Upper lobe of left lung (tissue), 4 donors: ENCODE results near the gene PTPRN2.

ENCODE experiments used
- POLR2A ChIP-seq, 4 donors: fragments of 450-650 bp; IDR thresholded peaks; one replicate each; pipeline ENCODE4 v1.5.1; 2016 to 2017; ENCODE audit warnings: antibody characterized with exemption in 4 of 4, mild to moderate bottlenecking in 2 of 4
- POLR2AphosphoS5 ChIP-seq, 2 donors: sonication (generic); formaldehyde crosslinking; IDR thresholded peaks; one replicate each; pipeline ENCODE4 v1.5.1; 2017; ENCODE audit warnings: antibody characterized with exemption in 2 of 2
- TF ChIP-seq, protein P1 (sequence below), 6 experiments: fragments of 450-650 bp in 4 of 6; fragments of 200-600 bp in 2 of 6; sonication (generic) in 2 of 6; IDR thresholded peaks; one replicate each; pipeline ENCODE4 v1.5.1; 2016 to 2019; ENCODE audit warnings: antibody characterized with exemption in 6 of 6

GRCh38 chr7:158050978-158051651 is 536.5 kb downstream of the PTPRN2 start:
- TF ChIP-seq, protein P1, sequence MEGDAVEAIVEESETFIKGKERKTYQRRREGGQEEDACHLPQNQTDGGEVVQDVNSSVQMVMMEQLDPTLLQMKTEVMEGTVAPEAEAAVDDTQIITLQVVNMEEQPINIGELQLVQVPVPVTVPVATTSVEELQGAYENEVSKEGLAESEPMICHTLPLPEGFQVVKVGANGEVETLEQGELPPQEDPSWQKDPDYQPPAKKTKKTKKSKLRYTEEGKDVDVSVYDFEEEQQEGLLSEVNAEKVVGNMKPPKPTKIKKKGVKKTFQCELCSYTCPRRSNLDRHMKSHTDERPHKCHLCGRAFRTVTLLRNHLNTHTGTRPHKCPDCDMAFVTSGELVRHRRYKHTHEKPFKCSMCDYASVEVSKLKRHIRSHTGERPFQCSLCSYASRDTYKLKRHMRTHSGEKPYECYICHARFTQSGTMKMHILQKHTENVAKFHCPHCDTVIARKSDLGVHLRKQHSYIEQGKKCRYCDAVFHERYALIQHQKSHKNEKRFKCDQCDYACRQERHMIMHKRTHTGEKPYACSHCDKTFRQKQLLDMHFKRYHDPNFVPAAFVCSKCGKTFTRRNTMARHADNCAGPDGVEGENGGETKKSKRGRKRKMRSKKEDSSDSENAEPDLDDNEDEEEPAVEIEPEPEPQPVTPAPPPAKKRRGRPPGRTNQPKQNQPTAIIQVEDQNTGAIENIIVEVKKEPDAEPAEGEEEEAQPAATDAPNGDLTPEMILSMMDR (IDR thresholded peaks at IDR 0.05) = no peak
- TF ChIP-seq POLR2A (IDR thresholded peaks at IDR 0.05) = no peak
- TF ChIP-seq POLR2AphosphoS5 (IDR thresholded peaks at IDR 0.05) = no peak
